HEK293 (cell line): ENCODE measurements around the gene FAM131B.

Experiments used
- GLI4 ChIP-seq: fragments of 450-650 bp; formaldehyde crosslinking; IDR thresholded peaks from 2 replicates; pipeline ENCODE4 v1.5.1; 2016; ENCODE audit warnings: missing biosample characterization, missing genetic modification characterization
- MEIS1 ChIP-seq: sonication (generic); formaldehyde crosslinking; IDR thresholded peaks from 2 replicates; pipeline ENCODE4 v1.8.1; 2022; ENCODE audit warnings: missing genetic modification reagents, mild to moderate bottlenecking, borderline replicate concordance
- REPIN1 ChIP-seq: fragments of 450-650 bp; formaldehyde crosslinking; IDR thresholded peaks from 2 replicates; pipeline ENCODE4 v1.5.1; 2017; ENCODE audit warnings: missing biosample characterization, missing genetic modification characterization, low read depth
- SETDB1 ChIP-seq: IDR thresholded peaks from one replicate; pipeline ENCODE4 v1.6.1; 2017; ENCODE audit warnings: mild to moderate bottlenecking, low read length, moderate library complexity, mixed read lengths; ENCODE audit not compliant: insufficient read length
- TRIM28 ChIP-seq: IDR thresholded peaks from 2 replicates; pipeline ENCODE4 v1.6.1; 2011; ENCODE audit warnings: low read length, control low read depth, borderline replicate concordance
- TSHZ1 ChIP-seq: fragments of 450-650 bp; formaldehyde crosslinking; IDR thresholded peaks from 2 replicates; pipeline ENCODE4 v1.5.1; 2016; ENCODE audit warnings: missing biosample characterization, missing genetic modification characterization, borderline replicate concordance
- ZBTB20 ChIP-seq: fragments of 450-650 bp; formaldehyde crosslinking; IDR thresholded peaks from 2 replicates; pipeline ENCODE4 v1.5.1; 2016; ENCODE audit warnings: missing biosample characterization, missing genetic modification characterization
- ZBTB21 ChIP-seq: fragments of 450-650 bp; formaldehyde crosslinking; IDR thresholded peaks from 2 replicates; pipeline ENCODE4 v1.5.1; 2017; ENCODE audit warnings: missing biosample characterization, missing genetic modification characterization
- ZFP41 ChIP-seq: fragments of 450-650 bp; formaldehyde crosslinking; IDR thresholded peaks from 2 replicates; pipeline ENCODE4 v1.5.1; 2016; ENCODE audit warnings: missing biosample characterization, missing genetic modification characterization, borderline replicate concordance
- ZNF112 ChIP-seq: fragments of 450-650 bp; formaldehyde crosslinking; IDR thresholded peaks from 2 replicates; pipeline ENCODE4 v1.5.0; 2017; ENCODE audit warnings: missing biosample characterization, missing genetic modification characterization
- ZNF114 ChIP-seq: fragments of 450-650 bp; formaldehyde crosslinking; IDR thresholded peaks from 2 replicates; pipeline ENCODE4 v1.5.0; 2017; ENCODE audit warnings: missing biosample characterization, missing genetic modification characterization
- ZNF148 ChIP-seq: fragments of 450-650 bp; formaldehyde crosslinking; IDR thresholded peaks from 2 replicates; pipeline ENCODE4 v1.5.0; 2017; ENCODE audit warnings: missing biosample characterization, missing genetic modification characterization, borderline replicate concordance
- ZNF169 ChIP-seq: fragments of 450-650 bp; formaldehyde crosslinking; IDR thresholded peaks from 2 replicates; pipeline ENCODE4 v1.5.1; 2016; ENCODE audit warnings: missing biosample characterization, missing genetic modification characterization
- ZNF175 ChIP-seq: fragments of 450-650 bp; formaldehyde crosslinking; IDR thresholded peaks from 2 replicates; pipeline ENCODE4 v1.5.1; 2016; ENCODE audit warnings: missing biosample characterization, missing genetic modification characterization
- ZNF24 ChIP-seq: fragments of 450-650 bp; formaldehyde crosslinking; IDR thresholded peaks from 2 replicates; pipeline ENCODE4 v1.5.1; 2016; ENCODE audit warnings: missing biosample characterization, missing genetic modification characterization
- ZNF266 ChIP-seq: fragments of 450-650 bp; formaldehyde crosslinking; IDR thresholded peaks from 2 replicates; pipeline ENCODE4 v1.5.1; 2016; ENCODE audit warnings: missing biosample characterization, missing genetic modification characterization, low read depth
- ZNF362 ChIP-seq: fragments of 450-650 bp; formaldehyde crosslinking; IDR thresholded peaks from 2 replicates; pipeline ENCODE4 v1.5.1; 2016; ENCODE audit warnings: missing biosample characterization, missing genetic modification characterization
- ZNF449 ChIP-seq: fragments of 450-650 bp; formaldehyde crosslinking; IDR thresholded peaks from 2 replicates; pipeline ENCODE4 v1.5.1; 2017; ENCODE audit warnings: missing biosample characterization, mild to moderate bottlenecking, missing genetic modification characterization, moderate library complexity
- ZNF639 ChIP-seq: fragments of 450-650 bp; formaldehyde crosslinking; IDR thresholded peaks from 2 replicates; pipeline ENCODE4 v1.5.1; 2016; ENCODE audit warnings: missing biosample characterization, missing genetic modification characterization
- ZNF670 ChIP-seq: fragments of 450-650 bp; formaldehyde crosslinking; IDR thresholded peaks from 2 replicates; pipeline ENCODE4 v1.5.1; 2016; ENCODE audit warnings: missing biosample characterization, missing genetic modification characterization, low read depth
- ZNF76 ChIP-seq: fragments of 450-650 bp; formaldehyde crosslinking; IDR thresholded peaks from 2 replicates; pipeline ENCODE4; 2016; ENCODE audit warnings: low read depth, missing biosample characterization, missing genetic modification characterization, borderline replicate concordance
- ZNF777 ChIP-seq: fragments of 450-650 bp; formaldehyde crosslinking; IDR thresholded peaks from 2 replicates; pipeline ENCODE4 v1.5.1; 2017; ENCODE audit warnings: missing biosample characterization, missing genetic modification characterization, borderline replicate concordance
- TF ChIP-seq, protein P1 (sequence below): fragments of 450-650 bp; formaldehyde crosslinking; IDR thresholded peaks from 2 replicates; pipeline ENCODE4 v1.5.1; 2016; ENCODE audit warnings: missing biosample characterization, missing genetic modification characterization
- TF ChIP-seq, protein P2 (sequence below): fragments of 450-650 bp; formaldehyde crosslinking; IDR thresholded peaks from 2 replicates; pipeline ENCODE4 v1.5.1; 2016; ENCODE audit warnings: missing biosample characterization, missing genetic modification characterization
- TF ChIP-seq, protein P3 (sequence below): fragments of 450-650 bp; formaldehyde crosslinking; IDR thresholded peaks from 2 replicates; pipeline ENCODE4 v1.5.1; 2016; ENCODE audit warnings: missing biosample characterization, missing genetic modification characterization

Gene FAM131B

DNA sequence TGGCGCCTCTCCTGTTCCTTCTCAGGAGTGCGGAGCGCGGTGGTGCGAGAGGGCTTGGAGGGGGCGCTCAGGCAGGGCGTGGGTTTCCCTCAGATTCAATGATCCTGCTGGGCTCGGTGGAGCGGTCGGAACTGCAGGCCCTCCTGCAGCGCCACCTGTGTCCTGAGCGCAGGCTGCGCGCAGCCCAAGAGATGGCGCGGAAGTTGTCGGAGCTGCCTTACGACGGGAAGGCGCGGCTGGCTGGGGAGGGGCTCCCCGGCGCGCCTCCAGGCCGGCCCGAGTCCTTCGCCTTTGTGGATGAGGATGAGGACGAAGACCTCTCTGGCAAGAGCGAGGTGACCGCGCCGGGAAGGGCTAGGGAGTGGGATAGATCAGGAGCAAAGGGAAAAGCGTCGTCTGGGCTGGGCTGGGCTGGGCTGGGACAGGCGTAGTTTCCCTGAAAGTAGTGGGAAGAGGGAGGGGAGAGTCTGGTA is 17.0 kb downstream of the FAM131B start (continued):
- TF ChIP-seq TSHZ1 (tag by site-specific recombination) (no peak), ZBTB20 (tag by site-specific recombination) (peak; percentile 54; the same call in 1 of the 2 replicates), ZNF114 (tag by site-specific recombination) (no peak), ZNF24 (tag by site-specific recombination) (no peak), MEIS1 (CRISPR knock-in tag) (no peak), ZFP41 (tag by site-specific recombination) (no peak), ZNF777 (tag by site-specific recombination) (peak; percentile 94), ZNF148 (tag by site-specific recombination) (no peak), REPIN1 (no peak), GLI4 (no peak), SETDB1 (no peak), ZNF639 (tag by site-specific recombination) (no peak), TRIM28 (no peak), ZNF670 (no peak), ZBTB21 (tag by site-specific recombination) (no peak), ZNF112 (tag by site-specific recombination) (no peak), ZNF175 (no peak), ZNF449 (tag by site-specific recombination) (peak; percentile 80), ZNF362 (tag by site-specific recombination) (no peak), ZNF169 (tag by site-specific recombination) (no peak), ZNF266 (tag by site-specific recombination) (no peak), ZNF76 (tag by site-specific recombination) (no peak)
- TF ChIP-seq, protein P1, sequence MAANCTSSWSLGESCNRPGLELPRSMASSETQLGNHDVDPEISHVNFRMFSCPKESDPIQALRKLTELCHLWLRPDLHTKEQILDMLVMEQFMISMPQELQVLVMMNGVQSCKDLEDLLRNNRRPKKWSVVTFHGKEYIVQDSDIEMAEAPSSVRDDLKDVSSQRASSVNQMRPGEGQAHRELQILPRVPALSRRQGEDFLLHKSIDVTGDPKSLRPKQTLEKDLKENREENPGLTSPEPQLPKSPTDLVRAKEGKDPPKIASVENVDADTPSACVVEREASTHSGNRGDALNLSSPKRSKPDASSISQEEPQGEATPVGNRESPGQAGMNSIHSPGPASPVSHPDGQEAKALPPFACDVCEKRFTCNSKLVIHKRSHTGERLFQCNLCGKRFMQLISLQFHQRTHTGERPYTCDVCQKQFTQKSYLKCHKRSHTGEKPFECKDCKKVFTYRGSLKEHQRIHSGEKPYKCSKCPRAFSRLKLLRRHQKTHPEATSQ (tag by site-specific recombination): no peak
- TF ChIP-seq, protein P2, sequence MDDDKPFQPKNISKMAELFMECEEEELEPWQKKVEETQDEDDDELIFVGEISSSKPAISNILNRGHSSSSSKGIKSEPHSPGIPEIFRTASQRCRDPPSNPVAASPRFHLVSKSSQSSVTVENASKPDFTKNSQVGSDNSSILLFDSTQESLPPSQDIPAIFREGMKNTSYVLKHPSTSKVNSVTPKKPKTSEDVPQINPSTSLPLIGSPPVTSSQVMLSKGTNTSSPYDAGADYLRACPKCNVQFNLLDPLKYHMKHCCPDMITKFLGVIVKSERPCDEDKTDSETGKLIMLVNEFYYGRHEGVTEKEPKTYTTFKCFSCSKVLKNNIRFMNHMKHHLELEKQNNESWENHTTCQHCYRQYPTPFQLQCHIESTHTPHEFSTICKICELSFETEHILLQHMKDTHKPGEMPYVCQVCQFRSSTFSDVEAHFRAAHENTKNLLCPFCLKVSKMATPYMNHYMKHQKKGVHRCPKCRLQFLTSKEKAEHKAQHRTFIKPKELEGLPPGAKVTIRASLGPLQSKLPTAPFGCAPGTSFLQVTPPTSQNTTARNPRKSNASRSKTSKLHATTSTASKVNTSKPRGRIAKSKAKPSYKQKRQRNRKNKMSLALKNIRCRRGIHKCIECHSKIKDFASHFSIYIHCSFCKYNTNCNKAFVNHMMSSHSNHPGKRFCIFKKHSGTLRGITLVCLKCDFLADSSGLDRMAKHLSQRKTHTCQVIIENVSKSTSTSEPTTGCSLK (tag by site-specific recombination): no peak
- TF ChIP-seq, protein P3, sequence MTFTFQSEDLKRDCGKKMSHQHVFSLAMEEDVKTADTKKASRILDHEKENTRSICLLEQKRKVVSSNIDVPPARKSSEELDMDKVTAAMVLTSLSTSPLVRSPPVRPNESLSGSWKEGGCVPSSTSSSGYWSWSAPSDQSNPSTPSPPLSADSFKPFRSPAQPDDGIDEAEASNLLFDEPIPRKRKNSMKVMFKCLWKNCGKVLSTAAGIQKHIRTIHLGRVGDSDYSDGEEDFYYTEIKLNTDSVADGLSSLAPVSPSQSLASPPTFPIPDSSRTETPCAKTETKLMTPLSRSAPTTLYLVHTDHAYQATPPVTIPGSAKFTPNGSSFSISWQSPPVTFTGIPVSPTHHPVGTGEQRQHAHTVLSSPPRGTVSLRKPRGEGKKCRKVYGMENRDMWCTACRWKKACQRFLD (tag by site-specific recombination): no peak
